GM12878 (cell line): ENCODE results near the gene C10orf71. TPM values are rescaled to one million over a fixed set of nuclear protein-coding genes. Genes with fewer than 3 reads are reported as not detected.

Experiments used
- ATAC-seq: fragments of 200-7000 bp; cut with Tn5 transposase; 3 replicates; pipeline ENCODE4 v1.9.1; 2020; ENCODE audit warnings: mild to moderate bottlenecking, moderate library complexity
- BruUV-seq: library from RNA; stranded (reverse); fragments of 400-500 nt; replicated peaks from 2 replicates; lab custom pipeline; 2021; lab: Mats Ljungman, UMichigan
- CTCF ChIA-PET: fragments of 300-600 bp; sonication (Branson Sonifier 250); formaldehyde crosslinking; extraction: SDS; loops from one replicate; lab custom pipeline; 2021; ENCODE audit warnings: inconsistent platforms; lab: Yijun Ruan, JAX
- POLR2A ChIA-PET: fragments of 350-600 bp; formaldehyde crosslinking; extraction: SDS; loops from one replicate; lab custom pipeline; 2021; ENCODE audit warnings: inconsistent platforms; lab: Charles Lee
- RAD21 ChIA-PET: fragments of 300-600 bp; sonication (Branson Sonifier 250); formaldehyde crosslinking; loops from one replicate; lab custom pipeline; 2023; ENCODE audit warnings: antibody characterized with exemption; ENCODE audit not compliant: unreplicated experiment; lab: Charles Lee
- SMC1A ChIA-PET: fragments of 300-600 bp; sonication (Branson Sonifier 250); formaldehyde crosslinking; loops from one replicate; lab custom pipeline; 2023; ENCODE audit not compliant: unreplicated experiment, uncharacterized antibody; lab: Charles Lee
- DNase-seq: peaks from one replicate; pipeline ENCODE4 v3.0.0-alpha.2; 2011; ENCODE audit warnings: low read depth, low spot score
- FAIRE-seq: peaks from 3 replicates; lab custom pipeline; 2011; peaks lifted over from hg19 to GRCh38; lab: Jason Lieb, UNC
- H2AFZ ChIP-seq: 2 replicates; pipeline ENCODE4 v1.6.0; 2011; ENCODE audit warnings: low read depth, low read length, control low read depth; ENCODE audit not compliant: control insufficient read depth
- H3K27ac ChIP-seq: 2 replicates; pipeline ENCODE4 v1.5.1; 2011; ENCODE audit warnings: control low read depth; ENCODE audit not compliant: control insufficient read depth, insufficient read depth
- H3K27me3 ChIP-seq, 2 experiments: replicated peaks in 1 of 2; 2 replicates each; pipeline versions ENCODE4 v1.6.0 to v1.6.1; 2011; ENCODE audit warnings: low read length in 1 of 2; ENCODE audit not compliant: control insufficient read depth in 2 of 2, insufficient read depth in 2 of 2
- H3K36me3 ChIP-seq, 2 experiments: 2 replicates each; pipeline ENCODE4 v1.5.1; 2011; ENCODE audit warnings: low read length in 1 of 2; ENCODE audit not compliant: control insufficient read depth in 2 of 2, insufficient read depth in 2 of 2
- H3K4me1 ChIP-seq: 2 replicates; pipeline ENCODE4 v1.6.1; 2011; ENCODE audit warnings: mild to moderate bottlenecking, low read length, moderate library complexity, mixed read lengths; ENCODE audit not compliant: control insufficient read depth, insufficient read depth
- H3K4me2 ChIP-seq: 2 replicates; pipeline ENCODE4 v1.6.0; 2011; ENCODE audit warnings: control low read depth; ENCODE audit not compliant: control insufficient read depth, insufficient read depth
- H3K4me3 ChIP-seq: fragments of 200-600 bp; sonication (generic); 2 replicates; pipeline ENCODE4 v1.5.1; 2016
- H3K79me2 ChIP-seq: 2 replicates; pipeline ENCODE4 v1.6.0; 2011; ENCODE audit warnings: low read length; ENCODE audit not compliant: control insufficient read depth, insufficient read depth
- H3K9ac ChIP-seq: 2 replicates; pipeline ENCODE4 v1.8.0; 2011; ENCODE audit warnings: low read length, control low read depth, mixed read lengths; ENCODE audit not compliant: control insufficient read depth, insufficient read depth
- H3K9me3 ChIP-seq: replicated peaks from 3 replicates; pipeline ENCODE4 v1.5.1; 2011; ENCODE audit warnings: mild to moderate bottlenecking, low read length; ENCODE audit not compliant: control insufficient read depth, insufficient read depth
- H4K20me1 ChIP-seq: 2 replicates; pipeline ENCODE4 v1.6.0; 2011; ENCODE audit not compliant: control insufficient read depth, insufficient read depth
- ATF2 ChIP-seq: IDR thresholded peaks from 2 replicates; pipeline ENCODE4 v1.6.1; 2012; ENCODE audit warnings: low read length, inconsistent platforms
- CBFB ChIP-seq: IDR thresholded peaks from 2 replicates; pipeline ENCODE4 v1.6.1; 2016; ENCODE audit warnings: antibody characterized with exemption, low read depth
- CBX3 ChIP-seq: fragments of 200-600 bp; sonication (generic); IDR thresholded peaks from 2 replicates; pipeline ENCODE4 v1.6.1; 2016; ENCODE audit warnings: low read depth, borderline replicate concordance
- KAT2A ChIP-seq: conservative IDR thresholded peaks from 2 replicates; pipeline ENCODE4 v1.6.1; 2011; ENCODE audit warnings: low read depth, low read length; ENCODE audit not compliant: control insufficient read depth
- MLLT1 ChIP-seq: fragments of 450-650 bp; IDR thresholded peaks from 2 replicates; pipeline ENCODE4 v1.6.1; 2016; ENCODE audit warnings: mild to moderate bottlenecking
- USF2 ChIP-seq: IDR thresholded peaks from 2 replicates; pipeline ENCODE4 v1.6.1; 2011; ENCODE audit warnings: low read depth, low read length, improper control_type of control experiment, borderline replicate concordance
- ZNF217 ChIP-seq: fragments of 450-650 bp; IDR thresholded peaks from 2 replicates; pipeline ENCODE4 v1.6.1; 2017; ENCODE audit warnings: antibody characterized with exemption, mild to moderate bottlenecking
- WGBS: methylation state at CpG from one replicate; pipeline ENCODE4 v1.1.6; 2016; ENCODE audit warnings: low lambda C conversion rate; ENCODE audit not compliant: insufficient replicate concordance, insufficient coverage; ENCODE audit errors: missing lambda C conversion rate; 5-methylcytosine and 5-hydroxymethylcytosine counted together
- in situ Hi-C: fragments of 300-500 bp; cut with MboI; formaldehyde crosslinking; loops from 9 replicates; pipeline ENCODE4 v1.14.3; 2018; ENCODE audit warnings: mixed read lengths
- intact Hi-C: fragments of 100-400 bp; cut with micrococcal nuclease; formaldehyde crosslinking; loops from one replicate; pipeline ENCODE4 v1.14.2; 2022; ENCODE audit not compliant: unreplicated experiment
- polyA plus RNA-seq, 11 experiments: library from polyadenylated mRNA; depleted of rRNA in 4 of 11; unstranded in 6 of 11; stranded (reverse) in 5 of 11; fragments of >200 nt; fragmentation: Nextera tagmentation in 4 of 11; fragmentation: Illumina TruSeq in 1 of 11; extraction: Ambion mirVana in 4 of 11; extraction: Trizol in 1 of 11; gene quantifications; 1 replicate in 1 of 11; 2 replicates in 10 of 11; pipeline versions ENCODE4 v1.2.1 to v1.2.3, GENCODE V29; 2011 to 2016; ENCODE audit warnings: inconsistent platforms in 2 of 11, missing spikeins in 2 of 11, low read depth in 1 of 11
- total RNA-seq, 4 experiments: library from RNA; depleted of rRNA in 3 of 4; stranded (reverse); fragments of >200 nt in 3 of 4; fragmentation: Illumina TruSeq in 1 of 4; extraction: Trizol in 1 of 4; gene quantifications; 2 replicates each; pipeline versions ENCODE4 v1.2.1 to v1.2.3, GENCODE V29; 2013 to 2021

C10orf71 gene
- total and polyA plus RNA-seq, 10 of the 15 experiments (the other 5 are each of a cell fraction or from before 2014, with no cell fraction given): not detected

- no peak for TF ChIP-seq KAT2A
- TF ChIP-seq CBFB: no peak
- no peak for TF ChIP-seq MLLT1
- TF ChIP-seq USF2: no peak
- no peak for TF ChIP-seq ZNF217
These were observed 24.9 kb downstream of the C10orf71 start (continued) for GRCh38 chr10:49323896-49324270.

GRCh38 chr10:49324711-49325110 lies 25.7 kb downstream of the C10orf71 start:
- 71% methylated on average over 4 of the region's 4 CpGs for WGBS
- BruUV-seq: no TSS peak
- no peak overlapping the region for H2AFZ ChIP-seq

More at GRCh38 chr10:49324711-49325110, 25.7 kb downstream of the C10orf71 start:
- CTCF ChIA-PET: interaction anchor here (1.5 kb wide), 1 partner anchor 83 kb away, joined by 4 read pairs; no protein-coding TSS in a partner anchor
- intact Hi-C loops (no loop called here), in situ Hi-C loops (no loop called here)
- Histone ChIP-seq H3K4me3 (no peak overlapping the region), H3K79me2 (no peaks in the 10 kb centered on the region), H3K27me3 (peaks cover 2 to 7% of the 10 kb centered on the region in 2 experiments; a peak in 3 of 4 replicates), H3K27ac (no peak overlapping the region), H3K4me2 (no peak overlapping the region), H4K20me1 (no peaks in the 10 kb centered on the region; the same call in 1 of the 2 replicates), H3K9me3 (no peaks in the 10 kb centered on the region), H3K4me1 (no peaks in the 10 kb centered on the region), H3K36me3 (no peaks in the 10 kb centered on the region), H3K9ac (no peak overlapping the region)
- RAD21 ChIA-PET: interaction anchor here (1.0 kb wide), 1 partner anchor 39 kb away, joined by 3 read pairs; no protein-coding TSS in a partner anchor
- ATAC-seq: no peak
- no peak for TF ChIP-seq ATF2
- no peak for TF ChIP-seq CBX3
- DNase-seq: no peak
- POLR2A ChIA-PET: no interaction called here
- FAIRE-seq: no peak
- SMC1A ChIA-PET: no interaction called here
